IPS-18a (cell line): ENCODE results near the gene GSTM2.

Source experiments
- H3K27ac ChIP-seq: one replicate; pipeline ENCODE4 v1.5.1; 2013; ENCODE audit warnings: low read length
- H3K27me3 ChIP-seq: one replicate; pipeline ENCODE4 v1.6.1; 2013; ENCODE audit warnings: mild to moderate bottlenecking, low read length; ENCODE audit not compliant: control insufficient read depth, insufficient read depth
- H3K36me3 ChIP-seq: one replicate; pipeline ENCODE4 v1.6.1; 2013; ENCODE audit warnings: low read depth, low read length; ENCODE audit not compliant: control insufficient read depth
- H3K4me1 ChIP-seq: one replicate; pipeline ENCODE4 v1.6.1; 2013; ENCODE audit warnings: low read depth, low read length; ENCODE audit not compliant: control insufficient read depth
- H3K4me3 ChIP-seq: one replicate; pipeline ENCODE4 v1.5.1; 2013; ENCODE audit warnings: low read length
- H3K9ac ChIP-seq: one replicate; pipeline ENCODE4 v1.6.1; 2013; ENCODE audit warnings: mild to moderate bottlenecking, low read length, moderate library complexity
- H3K9me3 ChIP-seq: one replicate; pipeline ENCODE4 v1.6.1; 2013; ENCODE audit warnings: low read depth, low read length; ENCODE audit not compliant: control insufficient read depth

The GSTM2 gene

GRCh38 chr1:109624201-109625010, 43.5 kb upstream of the GSTM2 start:
- Histone ChIP-seq H3K9me3 (no peaks in the 10 kb centered on the region), H3K27me3 (no peaks in the 10 kb centered on the region), H3K4me1 (no peaks in the 10 kb centered on the region), H3K36me3 (peaks cover 19% of the 10 kb centered on the region), H3K27ac (no peak overlapping the region), H3K4me3 (no peak overlapping the region), H3K9ac (no peak overlapping the region)

DNA sequence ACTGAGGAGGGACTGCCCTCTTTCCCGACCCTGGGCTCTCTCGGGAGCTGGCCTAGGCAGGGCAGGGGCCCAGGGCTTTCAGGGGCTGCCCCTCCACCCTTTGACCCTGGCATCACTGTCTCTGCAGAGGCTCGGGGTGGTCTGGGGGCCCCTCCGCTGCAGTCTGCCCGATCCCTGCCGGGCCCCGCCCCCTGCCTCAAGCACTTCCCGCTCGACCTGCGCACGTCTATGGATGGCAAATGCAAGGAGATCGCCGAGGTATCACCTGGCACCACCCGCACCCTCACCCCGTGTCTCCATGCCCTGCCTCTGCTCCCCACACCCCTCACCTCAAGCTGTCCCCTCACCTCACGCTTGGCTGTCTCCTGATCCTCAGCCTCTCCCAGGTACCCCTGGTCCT, 42.7 kb upstream of the GSTM2 start:
- Histone ChIP-seq H3K9ac (no peak overlapping the region), H3K27ac (no peak overlapping the region), H3K4me1 (no peaks in the 10 kb centered on the region), H3K27me3 (no peaks in the 10 kb centered on the region), H3K4me3 (no peak overlapping the region), H3K36me3 (peaks cover 23% of the 10 kb centered on the region), H3K9me3 (no peaks in the 10 kb centered on the region)

GRCh38 chr1:109625601-109626560, 42.0 kb upstream of the GSTM2 start:
- H3K27ac ChIP-seq = no peak overlapping the region
- no peak overlapping the region for H3K4me3 ChIP-seq
- no peaks in the 10 kb centered on the region for H3K4me1 ChIP-seq
- H3K27me3 ChIP-seq = no peaks in the 10 kb centered on the region
- H3K9me3 ChIP-seq = no peaks in the 10 kb centered on the region
- H3K36me3 ChIP-seq = peaks cover 23% of the 10 kb centered on the region
- H3K9ac ChIP-seq = no peak overlapping the region

GRCh38 chr1:109626682-109627408, 41.0 kb upstream of the GSTM2 start:
- Histone ChIP-seq H3K9me3 (no peaks in the 10 kb centered on the region), H3K27ac (no peak overlapping the region), H3K4me1 (no peaks in the 10 kb centered on the region), H3K27me3 (no peaks in the 10 kb centered on the region), H3K4me3 (no peak overlapping the region), H3K9ac (no peak overlapping the region), H3K36me3 (peaks cover 28% of the 10 kb centered on the region)

- no peaks in the 10 kb centered on the region for H3K27me3 ChIP-seq
- no peaks in the 10 kb centered on the region for H3K9me3 ChIP-seq
- no peaks in the 10 kb centered on the region for H3K4me1 ChIP-seq
- H3K27ac ChIP-seq = no peak overlapping the region
- H3K36me3 ChIP-seq = peaks cover 28% of the 10 kb centered on the region
- no peak overlapping the region for H3K9ac ChIP-seq
- H3K4me3 ChIP-seq = no peak overlapping the region
Observed at GRCh38 chr1:109627692-109628399, 40.0 kb upstream of the GSTM2 start.

- Histone ChIP-seq H3K27me3 (no peaks in the 10 kb centered on the region), H3K36me3 (peaks cover 28% of the 10 kb centered on the region), H3K9ac (no peak overlapping the region), H3K4me1 (no peaks in the 10 kb centered on the region), H3K9me3 (no peaks in the 10 kb centered on the region), H3K27ac (no peak overlapping the region), H3K4me3 (no peak overlapping the region)
Observed at GRCh38 chr1:109628540-109629321, 39.1 kb upstream of the GSTM2 start.

GRCh38 chr1:109629372-109630030, 38.4 kb upstream of the GSTM2 start:
- H3K27ac ChIP-seq = no peak overlapping the region
- H3K27me3 ChIP-seq = no peaks in the 10 kb centered on the region
- H3K9me3 ChIP-seq = no peaks in the 10 kb centered on the region
- H3K36me3 ChIP-seq = peaks cover 28% of the 10 kb centered on the region
- H3K4me3 ChIP-seq = no peak overlapping the region
- H3K9ac ChIP-seq = no peak overlapping the region
- H3K4me1 ChIP-seq = no peaks in the 10 kb centered on the region

DNA sequence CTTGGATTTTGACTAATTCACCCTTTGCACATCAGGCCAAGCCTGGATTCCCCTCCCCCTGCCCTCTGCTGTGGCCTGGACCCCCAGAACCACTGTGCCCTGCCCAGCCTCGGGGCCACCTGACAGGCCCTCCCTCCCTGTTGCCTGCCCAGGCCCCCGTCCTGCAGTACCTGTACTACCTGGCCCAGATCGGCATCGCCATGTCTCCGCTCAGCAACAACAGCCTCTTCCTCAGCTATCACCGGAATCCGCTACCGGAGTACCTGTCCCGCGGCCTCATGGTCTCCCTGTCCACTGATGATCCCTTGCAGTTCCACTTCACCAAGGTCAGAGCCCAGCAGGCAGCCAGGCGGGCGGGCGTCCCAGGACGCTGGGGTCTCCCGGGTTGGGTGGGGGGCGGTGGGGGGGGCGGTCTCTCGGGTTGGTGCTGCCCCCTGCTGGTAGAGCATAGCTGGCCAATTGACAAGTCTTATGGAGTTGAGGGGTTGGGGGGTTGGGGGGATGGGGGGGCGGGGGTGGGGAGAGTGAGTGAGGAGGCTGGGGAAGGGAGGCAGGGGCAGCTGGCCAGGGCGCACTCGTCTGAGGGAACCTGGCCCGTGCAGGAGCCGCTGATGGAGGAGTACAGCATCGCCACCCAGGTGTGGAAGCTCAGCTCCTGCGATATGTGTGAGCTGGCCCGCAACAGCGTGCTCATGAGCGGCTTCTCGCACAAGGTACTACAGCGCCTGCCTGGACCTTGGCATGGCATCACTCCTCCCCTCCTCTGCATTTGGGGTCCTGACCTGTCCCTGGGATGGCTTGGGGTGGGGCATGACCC, 37.6 kb upstream of the GSTM2 start:
- no peaks in the 10 kb centered on the region for H3K9me3 ChIP-seq
- H3K27me3 ChIP-seq = no peaks in the 10 kb centered on the region
- no peaks in the 10 kb centered on the region for H3K4me1 ChIP-seq
- no peak overlapping the region for H3K4me3 ChIP-seq
- H3K36me3 ChIP-seq = peaks cover 28% of the 10 kb centered on the region
- no peak overlapping the region for H3K9ac ChIP-seq
- H3K27ac ChIP-seq = no peak overlapping the region

DNA sequence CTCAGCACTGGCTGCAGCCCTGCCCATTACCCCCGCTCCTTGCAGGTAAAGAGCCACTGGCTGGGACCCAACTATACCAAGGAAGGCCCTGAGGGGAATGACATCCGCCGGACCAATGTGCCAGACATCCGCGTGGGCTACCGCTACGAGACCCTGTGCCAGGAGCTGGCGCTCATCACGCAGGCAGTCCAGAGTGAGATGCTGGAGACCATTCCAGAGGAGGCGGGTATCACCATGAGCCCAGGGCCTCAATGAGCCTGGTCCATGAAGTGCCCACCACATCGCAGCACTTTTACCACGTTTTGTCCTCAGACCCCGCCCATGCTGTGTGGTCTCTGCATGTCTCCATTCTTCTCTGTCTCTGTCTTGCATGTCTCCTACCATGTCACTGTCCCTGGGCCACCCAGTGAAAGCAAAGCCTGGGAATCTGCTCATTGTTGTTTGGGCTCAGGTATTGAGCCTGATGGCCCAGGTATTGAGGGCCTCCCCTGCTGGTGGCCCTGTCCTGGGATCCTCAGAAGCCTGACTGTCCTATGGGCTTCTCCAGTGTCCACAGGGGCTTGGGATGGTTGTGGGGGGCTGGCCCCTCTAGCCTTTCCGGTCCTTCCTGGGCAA, 36.9 kb upstream of the GSTM2 start:
- H3K9ac ChIP-seq = no peak overlapping the region
- no peak overlapping the region for H3K27ac ChIP-seq

More for the DNA sequence above, 36.9 kb upstream of the GSTM2 start:
- H3K4me3 ChIP-seq = no peak overlapping the region
- H3K4me1 ChIP-seq = peaks cover 7% of the 10 kb centered on the region
- no peaks in the 10 kb centered on the region for H3K27me3 ChIP-seq
- peaks cover 28% of the 10 kb centered on the region for H3K36me3 ChIP-seq
- H3K9me3 ChIP-seq = no peaks in the 10 kb centered on the region
